ENCODE results near the gene QSOX1.

Gene QSOX1

DNA sequence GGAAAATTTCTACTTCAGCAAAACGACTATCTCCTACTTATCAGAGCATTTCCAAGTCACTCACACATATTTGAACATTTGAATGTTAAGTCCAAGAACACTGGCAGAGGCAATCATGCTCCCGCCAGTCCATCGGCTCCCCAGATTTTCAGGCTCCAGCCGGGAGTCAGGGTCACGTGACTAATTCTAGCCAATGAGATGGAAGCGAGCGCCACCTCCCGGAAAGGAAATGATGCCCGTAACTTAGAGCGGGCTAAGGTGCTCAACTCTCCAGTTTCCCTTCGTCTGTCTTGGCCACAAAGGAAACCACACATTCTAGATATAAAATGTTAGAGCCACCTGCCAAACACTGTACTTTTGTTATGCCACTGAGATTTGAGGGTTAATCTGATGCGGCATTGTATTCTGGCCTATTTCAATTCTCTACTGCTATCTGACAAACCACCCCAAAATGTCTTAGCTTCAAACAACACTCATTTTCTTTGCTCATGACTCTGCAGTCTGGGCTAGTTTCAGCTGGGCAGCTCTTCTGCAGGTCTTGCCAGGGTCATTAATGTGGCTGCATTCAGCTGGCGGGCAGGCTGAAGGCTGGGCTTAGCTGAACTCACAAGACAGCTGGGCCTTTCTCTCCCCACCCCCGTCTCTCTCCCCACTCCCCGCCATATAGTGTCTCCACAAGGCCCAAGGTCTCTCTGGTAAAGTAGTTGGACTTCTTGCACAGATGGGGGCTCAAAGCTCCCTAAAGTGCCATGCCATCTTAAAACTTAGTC, 58.9 kb downstream of the QSOX1 start:
- DNase-seq (ENCODE audit: low read depth) = peak; percentile 15

DNA sequence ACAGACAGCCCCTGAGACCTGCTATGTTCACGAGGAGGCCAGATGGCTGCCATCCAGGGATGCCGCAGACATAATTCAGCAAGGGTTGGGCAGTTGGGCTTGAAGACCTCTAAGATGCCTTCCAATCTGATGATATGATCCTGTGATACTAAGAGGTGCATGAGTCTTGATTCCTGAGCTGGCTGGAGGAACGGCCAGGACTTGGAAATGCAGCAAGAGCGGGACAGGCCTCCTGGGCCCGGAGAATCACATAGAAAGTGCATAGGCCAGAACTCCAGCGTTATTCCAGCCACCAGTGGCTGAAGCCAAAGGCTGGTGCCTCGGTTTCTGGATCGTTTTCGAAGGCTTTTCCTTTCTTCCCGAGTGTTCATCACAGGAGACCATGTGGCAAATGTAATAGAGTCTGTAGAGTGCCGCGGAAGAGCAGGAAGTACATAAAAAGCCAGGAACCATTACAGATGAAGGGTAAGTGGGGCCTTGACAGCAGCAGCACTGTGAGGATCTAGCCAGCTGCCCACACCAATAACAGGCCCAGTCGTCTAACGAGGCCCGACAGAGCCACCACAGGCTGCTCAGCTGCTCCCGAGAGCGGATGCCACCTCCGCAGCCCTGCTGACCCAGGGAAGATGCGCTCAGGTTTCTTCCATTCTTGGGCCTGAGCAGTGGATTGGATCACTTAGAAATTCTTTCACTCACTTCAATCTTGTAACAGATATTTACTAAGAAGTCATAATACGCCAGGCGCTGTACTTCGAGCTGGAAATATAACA, 61.4 kb downstream of the QSOX1 start:
- no peak for DNase-seq (ENCODE audit: low read depth)

GRCh38 chr1:180217006-180217405, 62.3 kb downstream of the QSOX1 start:
- no peak for DNase-seq (ENCODE audit: low read depth)

GRCh38 chr1:180218806-180219765, 64.4 kb downstream of the QSOX1 start:
- no peak for DNase-seq (ENCODE audit: low read depth)

- DNase-seq (ENCODE audit: low read depth) = no peak
These were observed 65.1 kb downstream of the QSOX1 start for GRCh38 chr1:180219776-180220175.

GRCh38 chr1:180221462-180221861, 66.8 kb downstream of the QSOX1 start:
- DNase-seq (ENCODE audit: low read depth) = no peak

DNA sequence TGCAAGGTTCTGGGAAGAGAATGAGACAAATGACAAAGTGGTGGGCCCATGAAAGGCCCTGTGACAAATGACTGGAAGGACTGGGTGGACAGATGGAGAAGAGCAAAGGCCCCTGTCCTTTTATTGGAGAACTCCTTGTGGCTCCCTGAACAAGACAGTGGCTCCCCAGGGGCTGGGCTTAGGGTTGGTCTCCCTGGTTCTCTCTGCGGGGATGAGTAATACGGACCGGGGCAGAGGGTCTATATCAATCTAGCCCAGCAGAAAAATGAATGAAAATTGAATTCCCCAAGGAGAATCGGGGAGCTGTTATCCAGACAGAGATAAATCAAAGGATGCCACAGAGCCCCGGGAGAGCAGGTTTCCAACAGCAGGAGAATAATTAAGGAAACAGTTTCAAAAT, 70.2 kb downstream of the QSOX1 start:
- DNase-seq (ENCODE audit: low read depth) = no peak

DNA sequence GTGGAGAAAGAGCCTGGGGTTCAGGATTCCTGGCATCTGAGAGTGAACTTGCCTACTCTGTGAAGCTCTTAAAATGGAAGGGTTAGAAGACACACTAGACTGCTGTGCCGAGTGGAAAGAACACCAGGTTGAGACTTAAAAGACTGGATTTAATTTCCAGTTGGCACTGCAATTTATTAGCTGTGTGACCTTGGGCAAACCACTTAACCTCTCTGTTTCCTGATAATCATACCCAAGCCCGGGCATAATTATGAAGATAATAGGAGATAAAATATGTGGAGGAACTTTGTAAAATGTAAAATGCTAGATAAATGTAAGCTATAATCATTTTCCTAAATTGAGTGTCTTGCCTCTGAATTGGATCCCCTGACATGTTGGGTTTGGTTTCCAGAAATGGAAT, 70.7 kb downstream of the QSOX1 start:
- no peak for DNase-seq (ENCODE audit: low read depth)

DNA sequence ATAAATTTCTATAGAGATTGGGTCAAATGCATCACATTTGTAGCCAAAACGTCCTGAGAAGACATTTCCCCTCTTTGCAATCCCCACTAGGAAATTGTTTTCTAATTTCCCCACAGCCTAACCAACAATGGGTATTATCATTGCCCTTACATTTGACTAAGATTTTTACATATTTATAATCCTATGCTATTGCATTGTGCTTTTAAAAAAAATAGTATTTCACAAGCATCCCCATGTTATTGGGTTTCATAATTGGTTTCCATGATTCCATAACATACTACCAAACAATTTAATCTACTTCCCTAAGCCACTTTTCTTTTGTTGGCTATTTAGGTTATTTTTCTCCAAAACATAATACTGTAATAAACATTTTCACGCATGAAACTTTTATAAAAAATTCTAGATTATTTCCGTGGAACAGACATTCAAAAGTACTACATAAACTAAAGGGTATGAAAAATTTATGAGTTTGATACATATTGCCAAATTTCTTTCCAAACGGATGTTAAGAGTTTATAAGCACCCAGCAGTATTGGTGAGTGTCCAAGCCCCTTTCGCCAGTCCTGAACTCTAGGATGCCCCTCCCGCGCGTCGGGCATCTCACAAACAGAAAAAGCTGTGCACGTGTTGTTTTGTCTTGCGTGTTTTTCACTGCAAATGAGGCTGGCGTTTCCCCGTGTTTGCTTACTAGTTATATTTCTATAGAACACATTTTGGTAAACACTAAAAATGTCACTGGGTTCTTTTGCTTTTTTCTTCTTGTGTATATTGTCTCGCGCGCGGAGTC, 73.4 kb downstream of the QSOX1 start:
- DNase-seq (ENCODE audit: low read depth) = no peak

GRCh38 chr1:180228648-180229482, 74.2 kb downstream of the QSOX1 start:
- no peak for DNase-seq (ENCODE audit: low read depth)

- DNase-seq (ENCODE audit: low read depth) = peak; percentile 38
These were observed 75.1 kb downstream of the QSOX1 start, which contains the start of gene LHX4 for GRCh38 chr1:180229483-180230415. TSS of gene LHX4 (plus strand) at chr1:180230264. CDS start at chr1:180230530, 266 bp downstream.

DNA sequence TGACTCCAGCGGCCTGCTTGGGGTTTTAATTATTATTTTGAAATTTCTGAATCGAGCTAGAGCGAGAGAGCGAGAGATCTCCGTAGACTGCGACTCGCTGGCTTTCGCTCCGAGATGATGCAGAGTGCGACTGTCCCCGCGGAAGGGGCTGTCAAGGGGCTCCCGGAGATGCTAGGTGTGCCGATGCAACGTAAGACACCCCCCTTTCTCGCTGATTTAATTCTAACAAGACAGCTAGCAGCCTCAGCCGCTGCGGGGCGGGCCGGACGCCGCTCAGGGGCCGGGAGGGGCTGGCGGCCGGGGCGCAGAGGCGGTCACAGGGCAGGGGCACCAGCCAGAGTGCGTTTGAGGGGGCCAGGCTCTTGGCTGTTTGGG, 75.7 kb downstream of the QSOX1 start:
- DNase-seq (ENCODE audit: low read depth) = no peak

DNA sequence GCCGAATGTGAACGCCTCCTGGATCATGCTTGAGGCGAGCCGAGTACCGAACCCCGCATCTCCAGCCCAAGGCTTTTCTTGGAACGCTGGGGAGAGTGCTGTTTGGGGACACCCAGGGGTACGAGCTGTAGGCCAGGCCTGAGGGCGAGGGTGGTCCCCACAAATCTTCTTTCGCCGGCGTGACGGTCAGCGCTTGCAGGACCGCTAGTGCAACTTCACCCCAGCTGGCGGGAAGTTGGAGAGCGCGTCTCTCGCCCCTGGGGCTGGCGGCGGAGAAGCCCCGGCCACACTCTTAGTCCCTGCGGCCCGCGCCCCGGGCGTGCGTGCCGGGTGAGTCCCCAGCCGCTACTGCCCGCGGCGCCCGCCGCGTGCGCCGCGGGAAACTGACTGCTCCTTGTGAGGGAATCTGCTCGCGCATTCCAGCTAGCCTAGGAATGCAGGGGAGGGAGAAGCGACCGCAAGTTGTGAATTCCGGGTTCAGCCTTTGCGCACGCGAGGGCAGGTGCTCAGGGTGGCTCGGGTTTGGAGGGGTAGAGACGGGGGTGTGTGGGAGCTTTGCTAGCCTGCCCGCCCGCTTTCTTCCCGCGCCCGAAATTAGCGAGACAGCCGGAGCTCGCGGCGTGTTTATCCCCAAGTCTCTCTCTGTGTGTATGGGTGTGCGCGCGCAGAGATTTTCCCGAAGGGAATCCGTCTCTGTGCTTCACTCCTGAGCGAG, 76.3 kb downstream of the QSOX1 start:
- DNase-seq (ENCODE audit: low read depth) = peak; percentile 63

- DNase-seq (ENCODE audit: low read depth) = peak; percentile 27
These were observed 76.8 kb downstream of the QSOX1 start for GRCh38 chr1:180231506-180231921.

DNA sequence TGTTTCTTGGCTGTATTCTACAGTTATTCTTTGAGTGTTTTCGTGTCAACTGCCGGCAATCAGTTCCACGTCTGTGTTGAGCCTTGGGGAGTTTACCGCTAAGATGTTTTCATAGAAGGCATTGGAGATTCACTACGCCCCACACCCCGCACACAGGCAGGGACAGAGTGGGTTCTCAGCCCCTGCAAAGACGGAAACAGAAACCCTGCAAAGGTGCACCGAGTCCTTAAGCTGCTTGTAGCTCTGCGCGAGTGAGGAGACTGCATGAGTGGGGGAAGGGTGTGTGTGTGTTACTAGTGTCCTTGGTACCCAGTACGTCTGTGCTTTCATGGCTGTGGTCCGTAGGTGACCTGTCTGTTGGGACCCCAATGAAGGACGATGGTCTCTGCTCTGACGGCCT, 77.3 kb downstream of the QSOX1 start:
- DNase-seq (ENCODE audit: low read depth) = no peak

DNA sequence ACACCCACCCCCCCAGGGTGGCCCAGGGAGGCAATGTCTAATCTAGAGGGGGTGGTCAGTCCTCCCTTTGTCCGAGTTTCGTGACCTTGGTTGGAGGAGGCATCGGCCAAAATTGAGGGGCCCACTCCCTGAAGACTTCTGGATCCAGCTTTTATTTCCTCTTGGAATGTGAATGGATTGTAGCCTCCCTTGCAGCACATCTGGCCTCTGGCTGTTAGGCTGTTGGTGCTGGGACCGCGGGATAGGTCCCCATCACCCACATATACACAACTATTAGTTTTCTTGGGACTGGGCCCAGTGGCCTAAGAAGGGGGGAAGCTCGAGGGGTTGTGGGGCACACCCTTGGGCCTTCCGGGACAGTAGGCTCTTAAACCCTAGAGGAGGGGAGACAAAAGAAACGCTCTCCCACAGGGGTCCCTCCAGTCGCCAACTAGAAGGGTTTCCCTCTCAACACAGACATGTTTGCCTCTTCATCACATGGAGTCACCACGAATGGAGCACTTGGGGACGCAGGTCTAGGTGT, 77.9 kb downstream of the QSOX1 start:
- no peak for DNase-seq (ENCODE audit: low read depth)

- no peak for DNase-seq (ENCODE audit: low read depth)
These were observed 78.7 kb downstream of the QSOX1 start for GRCh38 chr1:180233191-180234011.
